ENCODE data around the gene ICE2.
A peak's percentile ranks its signal among the peaks of the same experiment; 100 is the strongest.
"Not testable (repeated sequence)": the region's sequence is repeated elsewhere in the genome, so short reads cannot be mapped to it uniquely, and the experiment has no call there.

ICE2 gene

DNA sequence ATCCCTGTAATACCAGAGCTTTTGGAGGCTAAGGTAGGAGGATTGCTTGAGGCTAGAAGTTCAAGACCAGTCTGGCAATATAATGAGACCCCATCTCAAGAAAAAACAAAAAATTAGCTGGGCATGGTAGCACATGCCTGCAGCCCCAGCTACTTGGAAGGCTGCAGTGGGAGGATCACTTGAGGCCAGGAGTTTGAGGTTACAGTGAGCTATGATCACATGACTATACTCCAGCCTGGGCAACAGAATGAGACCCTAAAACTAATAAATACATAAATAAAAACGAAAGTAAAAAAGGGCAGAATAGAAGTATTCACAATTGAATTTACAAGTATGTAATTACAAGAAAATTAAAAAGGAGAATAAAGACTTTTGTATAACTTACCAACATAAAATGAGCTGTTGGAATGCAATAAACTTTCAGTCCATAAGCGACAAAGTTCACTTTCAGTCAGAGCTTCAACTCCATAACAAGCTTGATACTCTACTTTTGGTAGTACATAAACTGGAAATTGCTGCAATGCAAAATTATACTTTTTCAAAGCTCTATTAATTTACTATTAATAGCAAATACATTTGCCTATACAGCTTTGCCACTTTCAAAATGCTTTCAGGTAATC is 36.8 kb downstream of the ICE2 start:
- DNase-seq, result no peak

DNA sequence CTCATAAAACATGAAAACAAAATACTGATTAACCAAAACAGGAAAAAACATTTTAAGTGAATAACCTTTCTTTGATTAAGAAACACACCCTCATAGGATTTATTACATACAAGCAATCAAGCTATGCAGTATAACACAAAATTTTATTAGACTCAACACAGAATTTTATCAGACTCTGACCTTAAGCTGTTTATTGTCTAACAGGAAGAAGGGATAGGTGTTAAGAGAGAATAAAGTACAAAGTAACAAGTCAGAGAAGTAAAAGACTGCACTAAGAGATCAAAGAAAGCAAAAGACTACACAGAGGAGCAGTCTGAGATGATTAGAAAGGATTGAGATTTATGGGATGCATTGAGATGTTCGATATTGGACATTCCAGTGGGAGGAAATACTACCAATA is 37.6 kb downstream of the ICE2 start:
- DNase-seq, result no peak

DNA sequence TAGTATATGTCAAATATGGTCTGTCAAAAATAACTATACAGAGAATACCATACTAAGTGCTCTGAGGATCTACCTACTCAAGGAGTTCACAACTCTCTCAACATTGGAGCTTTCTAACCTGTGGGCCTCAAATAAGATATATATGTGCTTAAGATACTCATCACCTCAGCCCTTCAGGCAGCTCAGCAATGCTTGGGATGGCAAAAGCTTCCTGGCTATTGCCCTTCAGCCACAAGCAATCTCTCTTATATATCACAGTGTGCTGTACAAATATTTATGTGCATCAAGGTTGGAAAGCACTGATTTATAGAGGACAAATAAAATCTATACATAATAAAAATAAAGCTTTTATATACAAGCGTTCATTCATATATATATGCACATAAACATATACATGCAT is 40.3 kb downstream of the ICE2 start:
- no peak for DNase-seq

DNA sequence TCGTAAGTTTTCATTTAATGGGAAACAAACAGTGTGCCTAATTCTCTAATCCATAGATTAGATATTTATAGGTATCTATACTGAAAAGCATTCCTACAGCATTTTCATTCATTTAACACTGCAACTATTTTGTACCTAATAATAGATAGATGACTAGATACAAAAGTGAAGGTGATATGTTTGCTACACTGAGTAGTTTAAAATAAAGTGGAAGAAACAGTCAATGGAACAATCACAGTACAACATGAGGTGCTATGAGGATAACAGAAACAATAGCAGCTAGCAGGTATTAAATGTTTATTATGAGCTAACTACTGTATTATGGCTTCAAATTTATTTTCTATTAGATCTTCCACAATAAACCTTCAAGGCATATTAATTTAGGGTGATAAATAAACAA is 50.0 kb downstream of the ICE2 start:
- DNase-seq, result no peak

DNA sequence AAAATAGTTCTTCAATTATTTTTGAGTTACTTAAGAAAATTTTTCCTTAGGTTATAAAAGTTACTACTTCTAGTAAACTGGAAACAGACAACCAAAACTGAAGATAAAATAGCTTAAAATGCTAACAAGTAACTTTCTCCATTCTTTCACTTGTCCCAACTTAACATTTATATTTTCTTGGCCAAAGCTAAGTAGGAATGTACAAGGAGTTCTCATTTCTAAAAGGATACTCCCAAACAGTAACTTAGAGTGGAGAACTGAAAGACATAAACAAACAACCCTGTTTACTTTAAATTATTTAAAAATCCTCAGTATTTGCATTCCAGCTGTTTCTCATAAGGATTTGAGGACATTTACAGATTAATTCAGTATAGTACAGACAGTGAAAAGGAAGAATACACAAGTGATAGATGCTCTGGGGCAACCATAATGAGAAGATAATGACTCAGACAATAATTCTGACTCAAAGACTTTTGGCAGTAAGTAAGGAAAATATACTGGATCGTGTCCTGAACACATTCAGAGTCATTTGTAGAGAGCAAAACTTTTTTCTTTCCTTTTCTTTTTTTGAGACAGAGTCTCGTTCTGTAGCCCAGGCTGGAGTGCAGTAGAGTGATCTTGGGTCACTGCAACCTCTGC is 52.0 kb downstream of the ICE2 start:
- no peak for DNase-seq

DNA sequence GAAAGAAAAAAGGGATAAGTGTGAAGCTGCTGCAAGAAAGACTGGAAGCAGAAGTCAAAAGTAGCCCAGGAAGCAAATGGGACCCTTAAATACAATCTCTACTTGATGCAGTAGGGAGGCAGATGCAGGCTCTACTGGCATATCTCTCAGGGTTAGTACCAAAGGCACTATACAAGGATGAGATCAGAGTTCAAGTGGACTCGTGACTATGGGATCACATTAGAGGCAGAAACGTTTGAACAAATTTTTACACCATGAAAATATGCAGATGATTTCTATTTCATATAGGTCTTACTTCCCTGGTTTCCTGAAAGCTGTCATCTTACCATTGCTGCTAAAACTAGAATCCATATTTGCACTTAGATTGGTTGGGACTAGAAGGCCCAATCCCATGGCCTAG is 53.5 kb downstream of the ICE2 start:
- no peak for DNase-seq

DNA sequence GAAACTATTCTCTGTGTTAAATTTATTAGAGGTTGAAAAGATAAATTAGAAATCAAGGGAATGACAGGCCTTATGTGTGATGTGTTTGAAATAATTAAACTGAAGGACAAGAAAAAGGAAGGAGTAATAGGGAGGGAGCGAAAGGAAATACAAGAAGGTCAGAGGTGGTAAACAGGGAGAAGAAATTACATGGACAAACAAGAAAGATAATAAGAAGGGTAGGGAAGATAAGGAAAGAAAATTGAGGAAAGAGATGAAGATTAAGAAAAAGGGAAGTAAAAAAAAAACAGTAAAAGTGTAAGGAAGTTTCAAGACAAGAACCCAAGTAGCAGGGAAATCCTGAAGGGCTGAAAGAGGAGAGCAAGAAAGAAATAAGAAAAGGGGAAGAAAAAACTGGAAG is 54.9 kb downstream of the ICE2 start:
- no peak for DNase-seq

DNA sequence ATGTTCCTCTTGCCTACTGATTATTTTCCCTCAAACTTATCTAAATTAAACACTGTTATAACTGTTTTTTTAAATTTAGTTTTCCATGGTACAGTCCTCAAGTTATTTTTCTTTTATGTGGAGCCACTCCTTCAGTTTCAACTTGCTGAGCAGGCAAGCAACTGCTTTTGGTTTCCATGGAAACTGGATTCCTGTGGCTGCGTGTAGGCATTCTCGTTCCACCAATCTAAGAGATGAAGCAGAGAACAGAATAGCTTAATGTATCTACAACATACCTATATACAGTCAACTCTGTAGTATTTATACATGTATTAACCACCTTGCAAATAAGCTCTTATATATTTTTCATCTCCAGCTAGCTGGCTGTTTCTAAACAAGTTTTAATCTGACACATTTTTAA is 55.4 kb downstream of the ICE2 start:
- peak; percentile 15 for DNase-seq

DNA sequence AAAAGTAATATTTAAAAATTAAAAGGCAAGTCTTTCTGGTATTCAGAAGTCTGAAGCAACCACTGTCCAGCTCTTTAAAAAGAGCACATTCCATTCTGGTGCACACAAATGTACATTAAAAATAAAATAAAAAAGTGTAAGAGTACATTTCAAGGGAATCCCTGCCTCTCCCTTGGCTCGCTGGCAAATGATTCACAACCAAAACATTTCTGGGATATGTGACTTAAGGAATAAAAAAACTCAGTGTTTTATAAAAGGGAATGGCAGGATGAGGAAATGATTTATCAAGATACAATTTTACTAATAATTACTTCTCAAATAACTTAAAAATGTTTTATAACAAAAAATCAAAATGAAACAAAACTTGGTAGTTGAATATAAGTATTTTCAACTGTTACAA is 57.4 kb downstream of the ICE2 start:
- DNase-seq, result no peak

DNA sequence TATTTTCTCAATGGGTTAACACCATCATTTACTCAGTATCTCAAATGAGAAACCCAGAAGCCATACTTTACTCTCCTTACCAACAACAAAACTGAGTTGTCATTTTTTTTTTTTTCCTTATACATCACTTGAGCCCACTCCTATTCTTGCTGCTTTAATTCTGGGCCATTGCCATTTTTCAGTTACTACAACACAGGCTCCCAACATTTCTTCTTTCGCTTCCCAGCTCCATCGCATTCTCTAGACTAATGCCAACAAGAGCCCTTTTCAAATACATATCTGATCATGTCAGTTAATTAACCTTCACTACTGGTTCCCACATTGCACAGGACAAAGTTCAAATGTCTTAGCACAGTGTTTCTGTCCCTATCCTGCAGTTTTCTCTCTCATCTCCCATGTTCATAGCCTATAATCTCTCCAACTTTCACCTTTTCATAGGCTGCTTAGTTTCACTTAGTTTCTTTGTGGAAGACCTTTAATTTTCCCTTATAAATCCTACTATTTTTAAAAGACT is 58.7 kb downstream of the ICE2 start:
- DNase-seq, result no peak

DNA sequence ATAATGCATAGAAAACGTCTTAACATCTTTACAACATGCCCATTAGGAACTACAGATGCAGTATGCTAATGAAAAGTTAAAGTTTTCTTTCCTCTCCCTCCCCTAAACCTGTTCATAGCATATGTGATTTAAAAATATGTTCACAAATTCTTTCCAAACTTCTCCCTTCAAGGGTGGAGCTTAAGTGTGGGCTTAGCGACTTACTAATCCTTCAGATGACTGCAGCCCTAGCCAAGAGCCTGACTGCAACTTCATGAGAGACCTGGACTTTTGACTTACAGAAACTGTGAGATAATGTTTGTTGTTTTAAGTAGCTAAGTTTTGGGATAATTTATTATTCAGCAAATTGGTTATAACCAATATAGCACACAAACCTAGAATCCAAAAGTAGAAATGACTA is 59.2 kb downstream of the ICE2 start:
- no peak for DNase-seq

DNA sequence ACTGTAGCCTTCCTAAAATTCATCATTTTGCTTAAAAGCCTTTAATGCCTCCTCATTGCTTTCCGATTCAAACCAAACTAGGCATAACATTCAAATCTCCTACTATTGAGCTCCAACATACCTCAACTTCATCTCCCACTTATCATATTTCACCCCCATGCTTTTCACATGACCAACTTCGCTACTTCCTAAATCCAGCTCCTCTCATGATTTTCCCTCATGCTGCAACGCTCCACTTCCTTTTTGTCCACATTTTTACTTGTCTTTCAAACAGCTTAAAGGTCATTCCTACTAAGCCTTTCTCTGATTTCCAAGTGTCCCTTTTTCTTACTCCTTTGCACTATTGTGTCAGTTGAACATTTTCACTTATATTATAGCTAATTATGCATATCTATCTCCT is 60.8 kb downstream of the ICE2 start:
- no peak for DNase-seq

DNA sequence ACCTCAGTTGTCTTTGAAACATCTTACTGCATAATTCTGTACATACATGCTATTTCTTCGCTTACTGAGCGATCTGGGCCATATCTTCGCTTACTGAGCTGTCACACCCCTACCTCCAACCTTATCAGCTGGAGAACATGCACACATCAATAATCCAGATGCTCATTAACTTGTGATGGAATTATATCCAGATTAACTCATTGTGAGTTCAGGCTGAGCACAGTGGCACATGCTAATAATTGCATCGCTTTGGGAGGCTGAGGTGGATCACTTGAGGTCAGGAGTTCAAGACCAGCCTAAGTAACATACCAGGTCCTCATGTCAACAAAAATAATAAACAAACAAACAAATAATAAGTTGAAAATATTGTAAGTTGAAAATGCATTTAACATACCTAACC is 61.8 kb downstream of the ICE2 start:
- no peak for DNase-seq

DNA sequence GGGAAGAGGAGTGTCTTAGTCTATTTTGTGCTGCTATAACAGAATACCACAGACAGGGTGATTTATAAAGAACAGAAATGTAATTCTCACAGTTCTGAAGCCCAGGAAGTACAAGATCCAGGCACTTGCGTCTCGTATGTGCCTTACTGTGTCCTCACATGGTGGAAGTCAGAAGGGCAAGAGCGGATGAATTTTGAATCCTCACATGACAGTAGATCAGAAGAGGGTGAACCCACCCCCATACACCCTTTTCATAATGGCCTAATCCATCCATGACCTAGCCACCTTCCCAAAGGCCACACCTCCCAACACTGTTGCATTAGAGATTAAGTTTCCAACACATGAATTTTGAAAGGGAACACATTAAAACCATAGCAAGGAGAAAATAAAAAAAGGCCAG is 62.5 kb downstream of the ICE2 start:
- no peak for DNase-seq

DNA sequence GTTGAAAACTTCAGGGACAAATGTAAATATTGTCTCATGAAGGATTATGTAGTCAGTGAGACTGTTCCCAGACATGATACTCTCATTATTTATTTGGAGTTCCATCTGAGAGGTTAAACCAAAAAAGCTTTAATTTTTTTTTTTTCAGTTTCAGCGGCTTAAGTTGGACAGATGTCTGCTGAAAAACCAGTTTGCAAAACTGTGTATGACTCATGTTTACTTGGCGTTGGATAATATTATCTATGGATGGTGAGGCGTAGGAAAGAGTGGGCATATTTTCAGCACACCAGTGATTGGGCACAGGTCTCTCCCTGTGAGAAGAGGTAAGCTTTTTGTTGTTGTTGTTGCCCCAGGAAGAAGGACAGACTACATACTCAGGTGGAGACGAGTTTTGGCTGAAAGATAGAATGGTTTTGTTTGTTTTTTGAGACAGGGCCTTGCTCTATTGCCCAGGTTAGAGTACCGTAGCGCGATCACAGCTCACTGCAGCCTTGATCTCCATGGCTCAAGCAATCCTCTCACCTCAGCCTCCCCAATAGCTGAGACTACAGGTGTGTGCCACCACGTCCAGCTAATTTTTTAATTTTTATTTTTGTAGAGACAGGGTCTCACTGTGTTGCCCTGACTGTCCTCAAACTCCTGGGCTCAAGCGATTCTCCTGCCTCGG is 64.8 kb downstream of the ICE2 start:
- no peak for DNase-seq

DNA sequence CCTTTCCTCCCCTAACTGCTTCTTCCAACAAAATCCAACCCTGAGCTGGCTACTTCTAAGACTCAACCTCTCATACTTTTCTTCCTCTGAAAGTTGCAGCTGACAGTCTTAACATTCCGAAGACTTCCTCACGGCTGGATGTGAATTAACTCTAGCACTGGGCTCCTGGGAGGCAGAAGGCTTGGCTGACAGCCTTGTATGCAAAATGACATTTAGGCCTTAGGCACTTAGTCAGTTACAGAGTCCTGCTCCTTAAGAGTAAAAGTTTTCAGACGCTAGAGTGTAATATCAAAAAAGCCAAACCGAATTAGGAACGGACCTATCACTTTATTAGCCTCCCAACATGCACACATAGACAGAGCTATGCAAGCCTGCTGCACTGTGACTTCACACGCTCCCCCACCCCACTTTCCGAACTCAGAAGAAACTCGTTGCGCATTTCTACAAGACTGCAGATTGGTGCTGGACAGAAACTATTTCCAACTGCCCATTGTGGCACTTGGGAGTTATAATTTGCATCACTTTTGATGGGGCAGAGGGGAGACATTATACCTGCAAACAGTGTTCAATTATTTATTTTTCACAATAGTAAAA is 65.6 kb downstream of the ICE2 start:
- DNase-seq, result no peak

DNA sequence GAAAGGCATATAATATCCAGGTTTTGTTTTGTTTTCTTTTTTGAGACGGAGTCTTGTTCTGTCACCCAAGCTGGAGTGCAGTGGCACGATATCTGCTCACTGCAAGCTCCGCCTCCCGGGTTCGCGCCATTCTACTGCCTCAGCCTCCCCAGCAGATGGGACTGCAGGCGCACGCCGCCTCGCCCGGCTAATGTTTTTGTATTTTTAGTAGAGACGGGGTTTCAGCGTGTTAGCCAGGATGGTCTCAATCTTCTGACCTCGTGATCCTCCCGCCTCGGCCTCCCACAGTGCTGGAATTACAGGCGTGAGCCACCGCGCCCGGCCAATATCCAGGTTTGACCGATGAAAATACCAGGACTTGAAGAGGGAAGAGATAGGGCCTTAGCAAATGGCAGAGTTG is 66.1 kb downstream of the ICE2 start:
- not testable (repeated sequence) for DNase-seq

DNA sequence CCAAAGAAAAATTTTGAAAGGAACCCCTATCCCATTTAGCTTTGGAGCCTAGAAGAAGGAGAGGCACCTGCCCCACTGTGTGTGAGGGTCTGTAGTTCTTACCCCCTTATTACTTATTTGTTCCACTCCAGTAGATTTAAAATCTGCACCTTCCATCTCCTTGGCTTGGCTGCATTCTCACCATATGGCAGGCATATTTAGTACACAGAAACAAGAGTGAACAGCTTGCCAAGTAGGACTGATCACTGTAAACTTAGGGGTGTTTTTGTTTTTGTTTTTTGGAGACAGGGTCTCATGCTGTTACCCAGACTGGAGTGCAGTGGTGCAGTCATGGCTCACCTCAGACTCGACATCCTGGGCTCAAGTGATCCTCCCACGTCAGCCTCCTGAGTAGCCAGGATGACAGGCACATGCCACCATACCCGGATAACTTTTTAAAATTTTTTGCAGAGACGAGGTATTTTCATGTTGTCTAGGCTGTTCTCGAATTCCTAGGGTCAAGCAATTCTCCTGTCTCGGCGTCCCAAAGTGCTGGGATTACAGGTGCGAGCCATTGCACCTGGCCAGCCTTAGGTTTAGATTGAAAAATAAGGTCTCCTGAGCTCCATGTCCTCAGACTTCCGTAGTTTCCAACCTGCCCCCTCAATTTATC is 67.0 kb downstream of the ICE2 start:
- DNase-seq, result no peak

DNA sequence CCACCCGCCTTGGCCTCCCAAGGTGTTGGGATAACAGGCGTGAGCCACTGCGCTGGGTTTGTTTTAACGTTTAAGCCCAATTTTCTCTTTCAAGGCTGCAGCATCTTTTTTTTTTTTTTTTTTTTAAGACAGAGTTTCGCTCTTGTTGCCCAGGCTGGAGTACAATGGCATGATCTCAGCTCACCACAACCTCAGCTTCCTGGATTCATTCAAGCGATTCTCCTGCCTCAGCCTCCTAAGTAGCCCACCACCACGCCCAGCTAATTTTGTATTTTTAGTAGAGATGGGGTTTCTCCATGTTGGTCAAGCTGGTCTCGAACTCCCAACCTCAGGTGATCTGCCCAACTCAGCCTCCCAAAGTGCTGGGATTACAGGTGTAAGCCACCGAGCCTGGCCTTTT is 68.6 kb downstream of the ICE2 start:
- not testable (repeated sequence) for DNase-seq

DNA sequence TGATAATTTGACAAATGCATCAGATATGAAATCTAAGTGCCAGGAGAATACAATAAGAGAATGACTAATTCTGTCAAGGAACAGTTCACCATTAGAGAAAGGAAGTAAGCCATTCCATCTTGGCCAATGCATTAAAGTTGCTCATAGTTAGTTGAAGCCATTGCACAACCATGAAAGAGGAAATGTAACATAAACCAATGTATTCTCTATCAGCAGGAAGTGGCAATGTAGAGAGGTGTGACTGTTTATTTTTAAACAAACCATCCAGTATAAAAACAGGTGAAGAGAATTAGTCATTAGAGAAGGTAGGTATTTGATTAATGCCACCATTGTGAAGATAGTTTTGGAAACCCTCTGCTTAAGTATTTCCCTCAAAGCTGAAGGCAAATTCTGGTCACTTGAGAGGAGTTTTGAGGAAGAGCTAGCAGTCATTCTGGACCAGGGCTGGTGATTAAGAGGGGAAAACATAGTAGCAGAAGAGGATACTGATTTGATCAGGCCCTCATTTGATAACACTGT is 70.4 kb downstream of the ICE2 start:
- DNase-seq, result no peak

DNA sequence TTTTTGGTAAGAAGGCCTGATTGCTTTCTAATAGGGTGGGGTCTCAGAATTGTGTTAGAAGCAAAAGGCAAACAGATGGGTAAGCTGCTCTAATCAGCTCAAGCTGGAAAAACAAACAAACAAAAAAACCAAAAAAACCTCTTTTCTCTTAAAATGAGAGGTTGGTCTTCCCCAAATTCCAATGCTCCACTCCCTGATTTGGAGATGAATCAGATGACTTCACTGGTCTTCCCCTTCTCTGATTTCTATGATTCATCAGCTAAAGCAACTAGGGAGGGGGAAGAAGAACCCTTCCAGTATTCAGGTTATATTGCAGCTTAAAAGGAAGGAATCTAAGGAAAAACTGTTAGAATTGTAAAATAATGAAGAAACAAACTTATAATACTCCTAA is 71.5 kb downstream of the ICE2 start:
- no peak for DNase-seq

DNA sequence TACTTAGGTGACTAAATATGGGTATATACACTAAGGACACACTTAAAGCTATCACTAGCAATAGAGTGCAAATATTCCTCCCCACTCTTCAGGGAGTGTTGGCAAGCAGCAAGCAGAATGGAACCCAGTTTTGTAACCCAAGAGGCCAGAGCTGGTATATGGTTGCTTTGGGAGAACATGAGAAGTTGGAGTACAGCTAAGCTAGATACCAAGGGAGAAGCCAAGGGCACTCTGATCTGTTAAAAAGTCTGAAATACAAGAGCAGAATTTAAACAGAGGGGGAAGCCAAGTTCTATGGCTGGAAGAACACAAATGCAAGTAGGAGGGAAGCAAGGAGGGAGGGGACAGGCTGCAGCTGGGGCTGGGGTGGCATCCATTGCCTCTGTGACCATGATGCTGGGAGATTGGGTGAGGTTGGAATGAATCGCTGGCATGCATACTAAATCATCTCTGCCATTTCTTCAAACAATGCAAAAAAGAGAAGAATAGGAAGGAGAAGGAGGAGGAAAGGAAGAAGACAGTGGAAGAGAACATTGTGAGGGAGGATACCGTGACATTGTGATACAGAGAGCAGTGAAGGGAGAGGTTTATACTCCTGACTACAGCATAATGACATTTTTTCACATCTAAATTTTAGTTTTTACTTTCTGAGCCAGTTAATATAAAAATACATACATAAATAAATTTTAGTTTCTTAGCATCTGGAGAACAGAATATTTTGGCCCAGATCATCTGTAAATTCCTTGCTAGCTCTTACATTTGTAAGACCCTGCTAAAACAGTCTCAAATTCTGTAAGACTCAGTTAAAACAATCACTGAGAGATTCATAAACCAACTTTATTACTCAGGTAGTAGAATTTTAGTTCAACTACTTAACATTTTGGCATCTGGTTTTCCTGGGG is 72.2 kb downstream of the ICE2 start:
- no peak for DNase-seq

All from NCI-H2227 treated with DMSO at 0.1 percent for 48 hours (cell line).